K562 (cell line): ENCODE data around the gene CDC42EP5. TPM values are rescaled to one million over a fixed set of nuclear protein-coding genes. Genes with fewer than 3 reads are reported as not detected.

Experiments used
- ATAC-seq: fragments of 200-7000 bp; cut with Tn5 transposase; 3 replicates; pipeline ENCODE4 v1.9.1; 2020; ENCODE audit warnings: moderate library complexity
- BruUV-seq: library from RNA; stranded (reverse); fragments of 400-500 nt; replicated peaks from 2 replicates; lab custom pipeline; 2021; lab: Mats Ljungman, UMichigan
- CTCF ChIA-PET: fragments of 300-600 bp; formaldehyde crosslinking; extraction: SDS; loops from one replicate; lab custom pipeline; 2021; ENCODE audit warnings: low intra/inter-chr PET ratio; lab: Yijun Ruan, JAX
- POLR2A ChIA-PET: fragments of 300-600, 350-650 bp; sonication (Branson Sonifier 250); formaldehyde crosslinking; extraction: SDS; loops from one replicate; lab custom pipeline; 2021; ENCODE audit warnings: antibody characterized with exemption, inconsistent platforms; lab: Yijun Ruan, JAX
- DNase-seq, 4 experiments: peaks; one replicate each; pipeline versions ENCODE4 v3.0.0 to v3.0.0-alpha.2; 2011 to 2018; ENCODE audit warnings: low spot score in 3 of 4, mixed read lengths in 3 of 4; ENCODE audit errors: extremely low read depth in 1 of 4
- FAIRE-seq: peaks from 2 replicates; lab custom pipeline; 2011; peaks lifted over from hg19 to GRCh38; lab: Jason Lieb, UNC
- H2AFZ ChIP-seq: 2 replicates; pipeline ENCODE4 v1.6.0; 2011; ENCODE audit warnings: low read depth, low read length, control low read depth, inconsistent platforms
- H3K27ac ChIP-seq: fragments of 200-600 bp; 3 replicates; pipeline ENCODE4 v1.8.0; 2011; ENCODE audit warnings: low read depth, mild to moderate bottlenecking, control low read depth, inconsistent platforms, low read length, moderate library complexity, mixed read lengths; ENCODE audit errors: extremely low read depth
- H3K27me3 ChIP-seq, 2 experiments: fragments of 300-600 bp in 1 of 2; 2 replicates in 1 of 2; 3 replicates in 1 of 2; pipeline versions ENCODE4 v1.6.0 to v1.8.0; 2011; ENCODE audit warnings: inconsistent platforms in 2 of 2, low read length in 2 of 2, mild to moderate bottlenecking in 1 of 2, mixed read lengths in 1 of 2, moderate library complexity in 1 of 2; ENCODE audit not compliant: control insufficient read depth in 2 of 2, insufficient read depth in 2 of 2
- H3K36me3 ChIP-seq: fragments of 300-600 bp; 3 replicates; pipeline ENCODE4 v1.8.0; 2011; ENCODE audit warnings: mild to moderate bottlenecking, low read length, inconsistent platforms; ENCODE audit not compliant: control insufficient read depth, insufficient read depth
- H3K4me1 ChIP-seq, 2 experiments: fragments of 200-600 bp in 1 of 2; replicated peaks in 1 of 2; 2 replicates in 1 of 2; 3 replicates in 1 of 2; pipeline versions ENCODE4 v1.5.1 to v1.8.0; 2011; ENCODE audit warnings: inconsistent platforms in 2 of 2, low read length in 2 of 2, mild to moderate bottlenecking in 1 of 2, mixed read lengths in 1 of 2, moderate library complexity in 1 of 2; ENCODE audit not compliant: control insufficient read depth in 2 of 2, insufficient read depth in 2 of 2
- H3K4me2 ChIP-seq: 2 replicates; pipeline ENCODE4 v1.6.1; 2011; ENCODE audit warnings: low read length, control low read depth, inconsistent platforms, mixed read lengths; ENCODE audit not compliant: insufficient read depth
- H3K4me3 ChIP-seq: fragments of 200-600 bp; sonication (generic), shearing (Covaris generic); 2 replicates; pipeline ENCODE4 v1.5.1; 2016; ENCODE audit warnings: control low read depth, inconsistent platforms
- H3K79me2 ChIP-seq: fragments of 200-600 bp; 3 replicates; pipeline ENCODE4 v1.8.0; 2011; ENCODE audit warnings: low read length, inconsistent platforms; ENCODE audit not compliant: control insufficient read depth, insufficient read depth
- H3K9ac ChIP-seq, 2 experiments: 2 replicates each; pipeline versions ENCODE4 v1.6.0 to v1.6.1; 2011; ENCODE audit warnings: low read depth in 2 of 2, low read length in 2 of 2, control low read depth in 1 of 2, inconsistent platforms in 1 of 2, mild to moderate bottlenecking in 1 of 2, mixed read lengths in 1 of 2; ENCODE audit not compliant: insufficient read depth in 1 of 2
- H3K9me1 ChIP-seq: one replicate; pipeline ENCODE4 v1.6.0; 2011; ENCODE audit warnings: inconsistent platforms, mild to moderate bottlenecking, low read length, moderate library complexity; ENCODE audit not compliant: control insufficient read depth, insufficient read depth
- H3K9me3 ChIP-seq: replicated peaks from 2 replicates; pipeline ENCODE4 v1.5.1; 2011; ENCODE audit warnings: low read depth, low read length, inconsistent platforms; ENCODE audit not compliant: control insufficient read depth, insufficient read depth
- H4K20me1 ChIP-seq: replicated peaks from 2 replicates; pipeline ENCODE4 v1.6.1; 2011; ENCODE audit warnings: low read length, inconsistent platforms, mixed read lengths; ENCODE audit not compliant: control insufficient read depth, insufficient read depth
- CSDE1 ChIP-seq, 2 experiments: fragments of 450-650 bp; IDR thresholded peaks; 2 replicates each; pipeline ENCODE4 v1.6.1; 2016; ENCODE audit warnings: mild to moderate bottlenecking in 1 of 2
- EGR1 ChIP-seq: fragments of 450-650 bp; conservative IDR thresholded peaks from 2 replicates; pipeline ENCODE4 v1.6.1; 2017; ENCODE audit warnings: mild to moderate bottlenecking
- ETS1 ChIP-seq: conservative IDR thresholded peaks from 2 replicates; pipeline ENCODE4 v1.6.1; 2011; ENCODE audit warnings: low read depth, mild to moderate bottlenecking, low read length; ENCODE audit not compliant: control insufficient read depth
- PHF8 ChIP-seq: fragments of 200-600 bp; sonication (generic); IDR thresholded peaks from 2 replicates; pipeline ENCODE4 v1.6.1; 2012; ENCODE audit warnings: mixed run types, mild to moderate bottlenecking, inconsistent platforms, low read length, moderate library complexity, borderline replicate concordance
- TGIF2 ChIP-seq: sonication (generic); formaldehyde crosslinking; IDR thresholded peaks from 2 replicates; pipeline ENCODE4 v1.8.1; 2022; ENCODE audit warnings: mild to moderate bottlenecking, missing genetic modification reagents, moderate library complexity
- ZBTB2 ChIP-seq: fragments of 450-650 bp; IDR thresholded peaks from 2 replicates; pipeline ENCODE4 v1.6.1; 2016; ENCODE audit warnings: antibody characterized with exemption
- WGBS: fragments of 100-300 bp; shearing (Covaris generic); methylation state at CpG from one replicate; pipeline ENCODE4 v1.1.6; 2016; ENCODE audit warnings: low coverage, mixed read lengths; ENCODE audit not compliant: insufficient coverage; ENCODE audit errors: missing lambda C conversion rate; 5-methylcytosine and 5-hydroxymethylcytosine counted together
- in situ Hi-C: fragments of 300-500 bp; cut with MboI; formaldehyde crosslinking; loops from 4 replicates; pipeline ENCODE4 v1.15.0; 2018; ENCODE audit warnings: inconsistent platforms, mixed read lengths
- intact Hi-C: fragments of 100-400 bp; cut with micrococcal nuclease; formaldehyde crosslinking; loops from 2 replicates; pipeline ENCODE4 v1.14.2; 2022
- polyA plus RNA-seq, 8 experiments: library from polyadenylated mRNA; depleted of rRNA in 4 of 8; stranded (reverse) in 5 of 8; unstranded in 3 of 8; fragments of >200 nt; fragmentation: Nextera tagmentation in 2 of 8; fragmentation: Illumina TruSeq in 1 of 8; extraction: Ambion mirVana in 2 of 8; extraction: Trizol in 1 of 8; gene quantifications; 2 replicates each; pipeline versions ENCODE4 v1.2.1 to v1.2.3, GENCODE V29; 2011 to 2014; ENCODE audit warnings: inconsistent platforms in 1 of 8, missing spikeins in 1 of 8
- total RNA-seq, 7 experiments: library from RNA; depleted of rRNA in 6 of 7; stranded (reverse); fragments of >200 nt in 6 of 7; fragmentation: Illumina TruSeq in 2 of 7; extraction: Trizol in 2 of 7; gene quantifications; 2 replicates each; pipeline versions ENCODE4 v1.2.1 to v1.2.3, GENCODE V29; 2011 to 2021; ENCODE audit warnings: low replicate concordance in 1 of 7

The CDC42EP5 gene
- total and polyA plus RNA-seq, 9 of the 15 experiments (the other 6 are each of a cell fraction or from before 2014, with no cell fraction given) = 0.15 to 0.38 TPM; not detected in 7

- Histone ChIP-seq H3K4me3 (no peak overlapping the region), H3K9me3 (no peaks in the 10 kb centered on the region), H3K27ac (no peak overlapping the region), H3K9ac (no peak overlapping the region), H3K27me3 (peaks cover 13 to 29% of the 10 kb centered on the region in 2 experiments; a peak in 4 of 5 replicates), H3K36me3 (no peaks in the 10 kb centered on the region), H3K4me1 (peaks cover 0 to 17% of the 10 kb centered on the region in 2 experiments; a peak in 2 of 5 replicates), H3K9me1 (no peaks in the 10 kb centered on the region), H4K20me1 (0 out of 2 replicates have a peak, but pooled peaks cover 5% of the 10 kb centered on the region), H2AFZ (no peak overlapping the region), H3K79me2 (no peaks in the 10 kb centered on the region), H3K4me2 (no peak overlapping the region)
- intact Hi-C loops = no loop called here
- DNase-seq (peak in 1 of 4 experiments; percentile 25), ATAC-seq (no peak), FAIRE-seq (no peak)
- BruUV-seq = no TSS peak
- ChIA-PET POLR2A (no interaction called here), CTCF (no interaction called here)
- TF ChIP-seq CSDE1 (IDR thresholded peaks at IDR 0.05) (no peak), TGIF2 (no peak), ETS1 (no peak), ZBTB2 (no peak), EGR1 (peak; percentile 39; the same call in 1 of the 2 replicates), PHF8 (no peak)
- in situ Hi-C loops = no loop called here
- 15% methylated on average over 9 of the region's 11 CpGs for WGBS
These were observed 2.6 kb upstream of the CDC42EP5 start for GRCh38 chr19:54475706-54476105.
